HepG2 (cell line): Measurements from ENCODE around the gene VPS13C. TPM values are rescaled to one million over a fixed set of nuclear protein-coding genes. Genes with fewer than 3 reads are reported as not detected.

Experiments used
- ATAC-seq: fragments of 200-7000 bp; cut with Tn5 transposase; 3 replicates; pipeline ENCODE4 v1.9.1; 2020; ENCODE audit warnings: mild to moderate bottlenecking, moderate library complexity
- BruUV-seq: library from RNA; stranded (reverse); fragments of 400-500 nt; replicated peaks from 2 replicates; lab custom pipeline; 2021; lab: Mats Ljungman, UMichigan
- CTCF ChIA-PET: fragments of 300-600 bp; formaldehyde crosslinking; extraction: SDS; loops from one replicate; lab custom pipeline; 2021; ENCODE audit warnings: low total read pairs, inconsistent platforms, low intra/inter-chr PET ratio; lab: Yijun Ruan, JAX
- POLR2A ChIA-PET: fragments of 350-600 bp; sonication (Branson Sonifier 250); formaldehyde crosslinking; loops from one replicate; lab custom pipeline; 2020; ENCODE audit warnings: antibody characterized with exemption, inconsistent platforms; lab: Yijun Ruan, JAX
- DNase-seq: peaks from one replicate; pipeline ENCODE4 v3.0.0-alpha.2; 2015; ENCODE audit warnings: low spot score
- FAIRE-seq: peaks from 3 replicates; lab custom pipeline; 2011; peaks lifted over from hg19 to GRCh38; lab: Jason Lieb, UNC
- H2AFZ ChIP-seq: one replicate; pipeline ENCODE4 v1.6.1; 2011; ENCODE audit warnings: low read length, inconsistent platforms
- H3K27ac ChIP-seq: fragments of 300-600 bp; 3 replicates; pipeline ENCODE4 v1.8.0; 2011; ENCODE audit warnings: mixed run types, mild to moderate bottlenecking, mixed read lengths, low read length, inconsistent platforms; ENCODE audit not compliant: insufficient read depth; ENCODE audit errors: extremely low read length
- H3K27me3 ChIP-seq, 2 experiments: fragments of 200-600 bp in 1 of 2; 2 replicates in 1 of 2; 3 replicates in 1 of 2; pipeline versions ENCODE4 v1.6.0 to v1.8.0; 2011; ENCODE audit warnings: low read length in 2 of 2, mild to moderate bottlenecking in 2 of 2, moderate library complexity in 2 of 2, inconsistent platforms in 1 of 2; ENCODE audit not compliant: insufficient read depth in 2 of 2, control insufficient read depth in 1 of 2
- H3K36me3 ChIP-seq, 2 experiments: fragments of 200-600 bp in 1 of 2; replicated peaks in 1 of 2; 2 replicates in 1 of 2; 3 replicates in 1 of 2; pipeline versions ENCODE4 v1.5.1 to v1.8.0; 2011; ENCODE audit warnings: low read length in 2 of 2, inconsistent platforms in 1 of 2; ENCODE audit not compliant: insufficient read depth in 2 of 2, control insufficient read depth in 1 of 2
- H3K4me1 ChIP-seq: 2 replicates; pipeline ENCODE4 v1.5.1; 2012; ENCODE audit warnings: low read length, inconsistent platforms; ENCODE audit not compliant: insufficient read depth
- H3K4me2 ChIP-seq: 2 replicates; pipeline ENCODE4 v1.6.0; 2011; ENCODE audit warnings: low read depth, low read length, inconsistent platforms
- H3K4me3 ChIP-seq, 3 experiments: fragments of 200-600 bp in 1 of 3; sonication (generic), shearing (Covaris generic) in 1 of 3; replicated peaks in 1 of 3; 2 replicates each; pipeline ENCODE4 v1.5.1; 2011 to 2016; ENCODE audit warnings: low read length in 3 of 3, inconsistent platforms in 2 of 3, low read depth in 2 of 3, mild to moderate bottlenecking in 2 of 3, control low read depth in 1 of 3, mixed read lengths in 1 of 3; ENCODE audit not compliant: insufficient read depth in 1 of 3
- H3K79me2 ChIP-seq: one replicate; pipeline ENCODE4 v1.6.1; 2011; ENCODE audit warnings: low read length, inconsistent platforms; ENCODE audit not compliant: insufficient read depth
- H3K9ac ChIP-seq: 2 replicates; pipeline ENCODE4 v1.6.0; 2011; ENCODE audit warnings: mild to moderate bottlenecking, low read depth, low read length, inconsistent platforms; ENCODE audit not compliant: insufficient read depth
- H3K9me3 ChIP-seq: 2 replicates; pipeline ENCODE4 v1.5.1; 2012; ENCODE audit warnings: mild to moderate bottlenecking, low read length
- H4K20me1 ChIP-seq: 2 replicates; pipeline ENCODE4 v1.6.0; 2011; ENCODE audit warnings: inconsistent platforms, mild to moderate bottlenecking, low read length, moderate library complexity; ENCODE audit not compliant: insufficient read depth
- ASH2L ChIP-seq: fragments of 300-600, 200-600 bp; sonication (generic); IDR thresholded peaks from 2 replicates; pipeline ENCODE4 v1.7.0; 2017; ENCODE audit warnings: low read depth, mild to moderate bottlenecking, moderate library complexity, mixed read lengths, low read length; ENCODE audit not compliant: insufficient read length
- CEBPB ChIP-seq: IDR thresholded peaks from 2 replicates; pipeline ENCODE4 v1.6.1; 2011; ENCODE audit warnings: low read depth, low read length, improper control_type of control experiment, borderline replicate concordance
- DMAP1 ChIP-seq: IDR thresholded peaks from 2 replicates; pipeline ENCODE4 v1.6.1; 2016
- DPF2 ChIP-seq: sonication (generic); formaldehyde crosslinking; IDR thresholded peaks from 2 replicates; pipeline ENCODE4 v1.4.0; 2020; ENCODE audit warnings: mild to moderate bottlenecking, low read depth, missing genetic modification reagents, borderline replicate concordance
- EP300 ChIP-seq, 3 experiments: sonication (generic) in 1 of 3; formaldehyde crosslinking in 1 of 3; IDR thresholded peaks; 2 replicates each; pipeline versions ENCODE4 v1.5.1 to v1.6.1; 2011 to 2020; ENCODE audit warnings: low read depth in 2 of 3, low read length in 2 of 3, borderline replicate concordance in 1 of 3, improper control_type of control experiment in 1 of 3, mild to moderate bottlenecking in 1 of 3, missing genetic modification reagents in 1 of 3, moderate library complexity in 1 of 3
- FOSL1 ChIP-seq: sonication (generic); formaldehyde crosslinking; IDR thresholded peaks from 2 replicates; pipeline ENCODE4 v1.9.0; 2021; ENCODE audit warnings: missing genetic modification reagents, borderline replicate concordance
- FOXA1 ChIP-seq, 2 experiments: fragments of 450-650 bp in 1 of 2; sonication (generic) in 1 of 2; formaldehyde crosslinking in 1 of 2; IDR thresholded peaks; 2 replicates each; pipeline versions ENCODE4 v1.4.0 to v1.6.1; 2016 to 2020; ENCODE audit warnings: missing genetic modification reagents in 1 of 2
- GATAD2A ChIP-seq: IDR thresholded peaks from 2 replicates; pipeline ENCODE4 v1.6.1; 2016
- HNF4A ChIP-seq: sonication (generic); formaldehyde crosslinking; IDR thresholded peaks from 2 replicates; pipeline ENCODE4 v1.4.0; 2020; ENCODE audit warnings: missing genetic modification reagents
- HOMEZ ChIP-seq: IDR thresholded peaks from 2 replicates; pipeline ENCODE4 v1.6.1; 2016; ENCODE audit warnings: low read depth
- JUND ChIP-seq: sonication (generic); formaldehyde crosslinking; IDR thresholded peaks from 2 replicates; pipeline ENCODE4 v1.8.0; 2022; ENCODE audit warnings: mild to moderate bottlenecking, missing genetic modification reagents
- PAXIP1 ChIP-seq: sonication (generic); formaldehyde crosslinking; conservative IDR thresholded peaks from 2 replicates; pipeline ENCODE4 v1.4.0; 2020; ENCODE audit warnings: mild to moderate bottlenecking, missing genetic modification reagents, moderate library complexity
- SALL1 ChIP-seq: sonication (generic); formaldehyde crosslinking; IDR thresholded peaks from 2 replicates; pipeline ENCODE4 v1.8.0; 2022; ENCODE audit warnings: mild to moderate bottlenecking, missing genetic modification reagents
- SIN3B ChIP-seq: fragments of 150-350 bp; IDR thresholded peaks from 2 replicates; pipeline ENCODE4 v1.6.1; 2014; ENCODE audit warnings: low read length
- SMARCC2 ChIP-seq: fragments of 450-650 bp; IDR thresholded peaks from 2 replicates; pipeline ENCODE4 v1.6.1; 2017; ENCODE audit warnings: antibody characterized with exemption, mild to moderate bottlenecking
- SOX5 ChIP-seq: IDR thresholded peaks from 2 replicates; pipeline ENCODE4 v1.6.1; 2016; ENCODE audit warnings: borderline replicate concordance
- TCF7 ChIP-seq: sonication (generic); IDR thresholded peaks from 2 replicates; pipeline ENCODE4 v1.6.1; 2016; ENCODE audit warnings: antibody characterized with exemption, low read depth
- TEAD3 ChIP-seq: optimal IDR thresholded peaks from 2 replicates; pipeline ENCODE3; 2016; ENCODE audit warnings: borderline replicate concordance
- ZFP36L1 ChIP-seq: sonication (generic); formaldehyde crosslinking; IDR thresholded peaks from 2 replicates; pipeline ENCODE4 v1.8.0; 2022; ENCODE audit warnings: mild to moderate bottlenecking, missing genetic modification reagents, moderate library complexity
- WGBS: methylation state at CpG from one replicate; pipeline ENCODE4 v1.1.6; 2017; ENCODE audit warnings: low lambda C conversion rate; 5-methylcytosine and 5-hydroxymethylcytosine counted together
- in situ Hi-C: cut with HindIII; loops from 2 replicates; pipeline ENCODE4 v1.10.0; 2017; ENCODE audit warnings: low pct_unique_long_range_greater_than_20kb; ENCODE audit not compliant: extremely low pct_ligation_motif_present
- intact Hi-C: fragments of 100-400 bp; cut with micrococcal nuclease; formaldehyde crosslinking; loops from one replicate; pipeline ENCODE4 v1.10.0; 2022; ENCODE audit not compliant: unreplicated experiment
- polyA plus RNA-seq, 8 experiments: library from polyadenylated mRNA; depleted of rRNA in 3 of 8; stranded (reverse) in 7 of 8; unstranded in 1 of 8; fragments of >200 nt; fragmentation: Illumina TruSeq in 4 of 8; extraction: Trizol in 4 of 8; gene quantifications; 2 replicates each; pipeline versions ENCODE4 v1.2.1 to v1.2.3, GENCODE V29; 2011 to 2016; ENCODE audit warnings: low read depth in 4 of 8, missing spikeins in 1 of 8, mixed read lengths in 1 of 8; ENCODE audit not compliant: insufficient read depth in 1 of 8
- total RNA-seq, 5 experiments: library from RNA; depleted of rRNA; stranded (reverse); fragments of >200 nt; fragmentation: Illumina TruSeq; extraction: Trizol; gene quantifications; 2 replicates each; pipeline ENCODE4 v1.2.3, GENCODE V29; 2016; ENCODE audit warnings: low read depth in 1 of 5

VPS13C gene
- total and polyA plus RNA-seq, 2 of the 13 experiments (the other 11 are each of a cell fraction or from before 2014, with no cell fraction given): 10.9 to 26.8 TPM

- POLR2A ChIA-PET: interaction anchor here (0.8 kb wide), 1 partner anchor 13 kb away, joined by 3 read pairs; no protein-coding TSS in a partner anchor
- ATAC-seq (peak; percentile 98), DNase-seq (peak; percentile 90), FAIRE-seq (peak; percentile 56)
- H3K4me2 ChIP-seq: peak overlapping the region; percentile 57
- H3K4me3 ChIP-seq: peak overlapping the region in 1 of 3 experiments; percentile 20; a peak in 2 of 6 replicates
- no peaks in the 10 kb centered on the region for H4K20me1 ChIP-seq
- H3K27me3 ChIP-seq: no peaks in the 10 kb centered on the region
- intact Hi-C loops: loop anchor here (5.0 kb wide), 1 partner anchor 35 kb away; no protein-coding TSS in a partner anchor
- no peak overlapping the region for H2AFZ ChIP-seq
- no peaks in the 10 kb centered on the region for H3K9me3 ChIP-seq
- TSS peak; percentile 54 for BruUV-seq
- in situ Hi-C loops: no loop called here
- peaks cover 0 to 2% of the 10 kb centered on the region in 2 experiments; a peak in 1 of 5 replicates for H3K36me3 ChIP-seq
- no peaks in the 10 kb centered on the region for H3K79me2 ChIP-seq
- peaks cover 34% of the 10 kb centered on the region for H3K4me1 ChIP-seq
- peak overlapping the region; percentile 38; the same call in 1 of the 2 replicates for H3K9ac ChIP-seq
- CTCF ChIA-PET: no interaction called here
- peak overlapping the region; percentile 79 for H3K27ac ChIP-seq
- WGBS: 9% methylated on average over 4 of the region's 4 CpGs
- TF ChIP-seq GATAD2A (peak; percentile 77), FOXA1 (IDR thresholded peaks at IDR 0.05) (no peak), FOXA1 (CRISPR knock-in tag; IDR thresholded peaks at IDR 0.05) (peak; percentile 77), SOX5 (CRISPR knock-in tag) (peak; percentile 13; the same call in 1 of the 2 replicates), TCF7 (peak; percentile 11; the same call in 1 of the 2 replicates), HOMEZ (CRISPR knock-in tag) (peak; percentile 38; the same call in 1 of the 2 replicates), TEAD3 (CRISPR knock-in tag) (peak; percentile 98), EP300 (IDR thresholded peaks at IDR 0.05; ENCODE audit: low read depth in 2 of 2, low read length in 2 of 2) (peak in 1 of 2 experiments; percentile 61; a peak in 1 of 4 replicates), EP300 (CRISPR knock-in tag; IDR thresholded peaks at IDR 0.05; ENCODE audit: borderline replicate concordance) (no peak), PAXIP1 (CRISPR knock-in tag) (peak; percentile 86), SIN3B (no peak), DMAP1 (CRISPR knock-in tag) (0 out of 2 replicates have a peak, but pooled peaks have one; percentile 30), SMARCC2 (0 out of 2 replicates have a peak, but pooled peaks have one; percentile 36), DPF2 (CRISPR knock-in tag) (peak; percentile 71; the same call in 1 of the 2 replicates), JUND (CRISPR knock-in tag) (peak; percentile 82), FOSL1 (CRISPR knock-in tag) (peak; percentile 47; the same call in 1 of the 2 replicates), ASH2L (peak; percentile 71), ZFP36L1 (CRISPR knock-in tag) (no peak), SALL1 (peak; percentile 47; the same call in 1 of the 2 replicates), CEBPB (peak; percentile 46; the same call in 1 of the 2 replicates), HNF4A (CRISPR knock-in tag) (peak; percentile 69)
Observed at GRCh38 chr15:61906961-61907752, 153.1 kb downstream of the VPS13C start.
